Aorta (tissue), 5 donors: Measurements from ENCODE around the gene TUBB1. TPM values are rescaled to one million over a fixed set of nuclear protein-coding genes. Genes with fewer than 3 reads are reported as not detected.

Experiments
- ATAC-seq: fragments of 200-7000 bp; cut with Tn5 transposase; one replicate; pipeline ENCODE4 v1.9.1; 2022; ENCODE audit warnings: moderate library complexity; ENCODE audit not compliant: low FRiP score
- DNase-seq, 2 donors: peaks; one replicate each; pipeline ENCODE4 v3.0.0-alpha.2; 2020
- H3K27ac ChIP-seq, 2 donors: one replicate each; pipeline ENCODE4 v1.5.1; 2013; ENCODE audit warnings: low read length in 2 of 2, mild to moderate bottlenecking in 2 of 2, moderate library complexity in 2 of 2, control low read depth in 1 of 2, inconsistent platforms in 1 of 2, low read depth in 1 of 2
- H3K27me3 ChIP-seq, 2 donors: one replicate each; pipeline ENCODE4 v1.6.1; 2013; ENCODE audit warnings: control low read depth in 1 of 2, low read length in 1 of 2, mild to moderate bottlenecking in 1 of 2, moderate library complexity in 1 of 2; ENCODE audit not compliant: insufficient read depth in 2 of 2, control insufficient read depth in 1 of 2
- H3K36me3 ChIP-seq, 2 donors: one replicate each; pipeline ENCODE4 v1.6.1; 2013; ENCODE audit warnings: control low read depth in 1 of 2, low read length in 1 of 2, mild to moderate bottlenecking in 1 of 2; ENCODE audit not compliant: insufficient read depth in 2 of 2, control insufficient read depth in 1 of 2
- H3K4me1 ChIP-seq, 2 donors: one replicate each; pipeline ENCODE4 v1.6.1; 2013; ENCODE audit warnings: low read length in 2 of 2, control low read depth in 1 of 2, mild to moderate bottlenecking in 1 of 2, moderate library complexity in 1 of 2; ENCODE audit not compliant: insufficient read depth in 2 of 2, control insufficient read depth in 1 of 2
- H3K4me3 ChIP-seq, 2 donors: one replicate each; pipeline ENCODE4 v1.5.1; 2013; ENCODE audit warnings: low read length in 2 of 2, control low read depth in 1 of 2, mild to moderate bottlenecking in 1 of 2
- H3K9me3 ChIP-seq: one replicate; pipeline ENCODE4 v1.6.1; 2013; ENCODE audit warnings: mild to moderate bottlenecking, low read length; ENCODE audit not compliant: control insufficient read depth
- WGBS, 2 donors: extraction: QIAGEN DNeasy Blood & Tissue Kit; methylation state at CpG; one replicate each; pipeline ENCODE4 v1.1.7; 2013; 5-methylcytosine and 5-hydroxymethylcytosine counted together
- intact Hi-C, 2 donors: fragments of 100-400 bp; cut with DNase I; formaldehyde crosslinking; loops; one replicate each; pipeline versions ENCODE4 v1.14.2 to v1.15.0; 2022
- polyA plus RNA-seq, 2 donors: library from polyadenylated mRNA; stranded (reverse); fragments of 200-250 nt; gene quantifications; one replicate each; pipeline ENCODE4 v1.2.3, GENCODE V29; 2013
- total RNA-seq, 2 donors: library from RNA; stranded (reverse); fragmentation: NEBNext Ultra II Directional; extraction: Animal tissue kit (Norgen Biotek cat#: 25700); gene quantifications; one replicate each; pipeline ENCODE4 v1.2.1, GENCODE V29; 2021
- donor health status: healthy with polysubstance abuse.
- donor health status: Bipolar disorder and iron deficiency.
- donor health status: DM: no; HTN: no; CAD: no.
- donor health status: DM: no; HTN: no; CAD: no.
- donor health status: DM: yes; HTN: yes; CAD: no.

Gene TUBB1
- total and polyA plus RNA-seq, 4 donors: 0.15 to 2.1 TPM; not detected in 2

DNA sequence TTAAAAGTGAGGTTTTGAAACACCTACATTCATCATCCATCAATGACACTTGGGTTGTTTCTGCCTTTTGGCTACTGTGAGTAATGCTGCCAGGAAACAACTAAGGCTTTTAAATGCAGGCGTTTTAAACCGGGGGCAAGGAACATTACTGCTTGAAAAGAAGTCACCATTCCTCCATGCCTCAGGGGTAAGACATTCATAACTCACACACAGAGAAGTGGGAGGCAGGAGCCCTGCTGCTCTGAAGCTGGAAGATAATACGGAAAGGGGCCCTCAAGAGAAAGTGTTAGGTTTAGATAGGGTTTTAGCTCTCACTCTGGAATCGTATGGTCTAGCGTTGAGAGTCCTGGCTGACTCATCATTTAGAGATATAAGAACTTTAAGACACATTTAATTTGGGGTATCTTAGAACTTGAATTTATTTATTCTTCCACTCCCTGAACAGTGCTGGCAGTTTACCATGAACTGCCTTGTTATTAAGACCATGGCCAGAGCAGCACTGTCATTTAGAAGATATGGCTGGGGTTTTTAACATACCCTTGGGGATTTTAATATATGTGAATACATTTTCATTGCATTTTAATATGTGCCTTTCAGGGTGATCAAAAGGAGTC is 1.8 kb downstream of the TUBB1 start:
- H3K36me3 ChIP-seq: peaks cover 0 to 6% of the 10 kb centered on the region in 2 donors
- H3K27me3 ChIP-seq: no peaks in the 10 kb centered on the region
- no peak overlapping the region for H3K4me3 ChIP-seq
- no peaks in the 10 kb centered on the region for H3K4me1 ChIP-seq
- no peak overlapping the region for H3K27ac ChIP-seq
- no peaks in the 10 kb centered on the region for H3K9me3 ChIP-seq
- no peak for DNase-seq
- WGBS, 2 donors: 63 to 65% methylated on average over 5 of the region's 5 CpGs
- ATAC-seq: no peak
- intact Hi-C loops: no loop called here

DNA sequence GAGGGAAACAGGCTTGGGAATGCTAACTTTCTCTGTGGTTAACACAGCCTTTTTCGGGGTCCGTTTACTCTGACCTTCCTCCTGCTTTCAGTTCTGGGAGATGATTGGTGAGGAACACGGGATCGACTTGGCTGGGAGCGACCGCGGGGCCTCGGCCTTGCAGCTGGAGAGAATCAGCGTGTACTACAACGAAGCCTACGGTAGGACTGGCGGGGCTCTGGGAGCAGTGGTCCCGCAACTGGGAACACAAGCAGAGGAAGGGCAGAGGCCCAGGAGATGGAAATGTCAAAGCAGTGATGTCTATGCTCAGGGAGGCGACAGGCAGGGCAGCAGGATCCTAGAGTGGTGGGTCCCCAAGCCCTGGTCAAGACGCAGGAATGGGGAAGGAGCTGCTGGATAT is 3.5 kb downstream of the TUBB1 start:
- Histone ChIP-seq H3K9me3 (no peaks in the 10 kb centered on the region), H3K4me3 (no peak overlapping the region), H3K36me3 (peaks cover 0 to 6% of the 10 kb centered on the region in 2 donors), H3K4me1 (no peaks in the 10 kb centered on the region), H3K27me3 (no peaks in the 10 kb centered on the region), H3K27ac (no peak overlapping the region)
- no peak for ATAC-seq
- WGBS, 2 donors: 85 to 89% methylated on average over 15 of the region's 15 CpGs
- intact Hi-C loops: no loop called here
- no peak for DNase-seq

DNA sequence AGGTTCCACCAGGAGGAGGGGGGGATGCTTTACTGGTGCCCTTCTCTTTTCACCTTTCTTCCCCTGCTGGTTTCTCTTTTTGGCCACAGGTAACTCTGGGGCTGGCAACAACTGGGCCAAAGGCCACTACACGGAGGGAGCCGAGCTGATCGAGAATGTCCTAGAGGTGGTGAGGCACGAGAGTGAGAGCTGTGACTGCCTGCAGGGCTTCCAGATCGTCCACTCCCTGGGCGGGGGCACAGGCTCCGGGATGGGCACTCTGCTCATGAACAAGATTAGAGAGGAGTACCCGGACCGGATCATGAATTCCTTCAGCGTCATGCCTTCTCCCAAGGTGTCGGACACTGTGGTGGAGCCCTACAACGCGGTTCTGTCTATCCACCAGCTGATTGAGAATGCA is 4.4 kb downstream of the TUBB1 start:
- DNase-seq (no peak), ATAC-seq (no peak)
- peaks cover 0 to 6% of the 10 kb centered on the region in 2 donors for H3K36me3 ChIP-seq
- no peak overlapping the region for H3K27ac ChIP-seq
- intact Hi-C loops: no loop called here
- no peaks in the 10 kb centered on the region for H3K27me3 ChIP-seq
- no peak overlapping the region for H3K4me3 ChIP-seq
- WGBS, 2 donors: 93 to 94% methylated on average over 13 of the region's 13 CpGs
- no peaks in the 10 kb centered on the region for H3K9me3 ChIP-seq
- no peaks in the 10 kb centered on the region for H3K4me1 ChIP-seq

DNA sequence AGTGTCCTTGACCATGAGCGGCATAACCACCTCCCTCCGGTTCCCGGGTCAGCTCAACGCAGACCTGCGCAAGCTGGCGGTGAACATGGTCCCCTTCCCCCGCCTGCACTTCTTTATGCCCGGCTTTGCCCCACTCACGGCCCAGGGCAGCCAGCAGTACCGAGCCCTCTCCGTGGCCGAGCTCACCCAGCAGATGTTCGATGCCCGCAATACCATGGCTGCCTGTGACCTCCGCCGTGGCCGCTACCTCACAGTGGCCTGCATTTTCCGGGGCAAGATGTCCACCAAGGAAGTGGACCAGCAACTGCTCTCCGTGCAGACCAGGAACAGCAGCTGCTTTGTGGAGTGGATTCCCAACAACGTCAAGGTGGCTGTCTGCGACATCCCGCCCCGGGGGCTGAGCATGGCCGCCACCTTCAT is 4.9 kb downstream of the TUBB1 start:
- intact Hi-C loops: no loop called here
- peaks cover 0 to 5% of the 10 kb centered on the region in 2 donors for H3K4me1 ChIP-seq
- H3K27ac ChIP-seq: no peak overlapping the region
- peaks cover 0 to 6% of the 10 kb centered on the region in 2 donors for H3K36me3 ChIP-seq
- no peak for ATAC-seq
- no peak overlapping the region for H3K4me3 ChIP-seq
- DNase-seq: no peak
- no peaks in the 10 kb centered on the region for H3K9me3 ChIP-seq
- WGBS, 2 donors: 95 to 96% methylated on average over 24 of the region's 24 CpGs
- no peaks in the 10 kb centered on the region for H3K27me3 ChIP-seq

DNA sequence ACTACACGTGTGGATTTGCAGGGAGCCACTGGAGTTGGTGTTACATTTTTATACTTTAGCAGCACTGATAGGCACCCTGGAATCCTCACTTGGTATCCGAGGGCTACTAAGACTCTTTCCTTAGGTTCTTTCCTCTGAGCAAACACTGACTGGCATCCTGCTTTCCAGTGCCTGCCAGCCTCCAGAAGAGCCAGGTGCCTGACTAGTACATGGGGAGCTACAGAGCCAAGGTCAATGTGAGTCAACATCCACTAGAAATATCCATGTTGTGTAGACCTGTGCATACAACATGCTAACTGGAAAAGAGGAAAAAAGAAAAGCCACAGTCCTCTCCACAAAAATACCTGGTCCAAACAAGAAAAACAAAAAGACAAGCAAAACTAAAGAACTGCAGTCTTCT is 5.9 kb downstream of the TUBB1 start:
- ATAC-seq (no peak), DNase-seq (no peak)
- 57 to 58% methylated on average over 2 of the region's 2 CpGs for WGBS, 2 donors
- Histone ChIP-seq H3K4me3 (no peak overlapping the region), H3K27me3 (no peaks in the 10 kb centered on the region), H3K27ac (no peak overlapping the region), H3K36me3 (peaks cover 0 to 6% of the 10 kb centered on the region in 2 donors), H3K4me1 (peaks cover 0 to 5% of the 10 kb centered on the region in 2 donors), H3K9me3 (no peaks in the 10 kb centered on the region)
- intact Hi-C loops: no loop called here

DNA sequence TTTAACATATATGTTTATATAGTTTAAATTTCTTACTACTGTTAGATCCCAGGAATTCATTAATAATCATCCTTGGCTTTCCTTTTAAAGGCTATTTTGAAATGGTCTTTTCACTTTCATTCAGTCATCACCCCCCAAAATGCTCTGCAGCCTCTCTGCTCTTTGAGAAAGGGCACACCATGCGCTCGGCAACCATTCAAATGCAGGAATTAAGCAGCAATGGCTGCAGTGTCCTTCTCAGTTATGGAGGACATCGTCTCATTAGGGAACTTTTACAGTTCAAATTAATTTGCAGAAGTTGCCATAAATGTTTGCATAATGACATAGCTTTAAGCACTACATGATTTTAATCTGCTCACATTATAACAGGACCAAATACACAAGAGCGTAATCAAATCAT is 6.3 kb downstream of the TUBB1 start:
- H3K4me1 ChIP-seq: peaks cover 0 to 5% of the 10 kb centered on the region in 2 donors
- H3K9me3 ChIP-seq: no peaks in the 10 kb centered on the region
- ATAC-seq (no peak), DNase-seq (no peak)
- H3K36me3 ChIP-seq: peaks cover 0 to 6% of the 10 kb centered on the region in 2 donors
- H3K4me3 ChIP-seq: no peak overlapping the region
- WGBS, 2 donors: 90 to 92% methylated on average over 4 of the region's 4 CpGs
- H3K27ac ChIP-seq: no peak overlapping the region
- no peaks in the 10 kb centered on the region for H3K27me3 ChIP-seq
- intact Hi-C loops: no loop called here

DNA sequence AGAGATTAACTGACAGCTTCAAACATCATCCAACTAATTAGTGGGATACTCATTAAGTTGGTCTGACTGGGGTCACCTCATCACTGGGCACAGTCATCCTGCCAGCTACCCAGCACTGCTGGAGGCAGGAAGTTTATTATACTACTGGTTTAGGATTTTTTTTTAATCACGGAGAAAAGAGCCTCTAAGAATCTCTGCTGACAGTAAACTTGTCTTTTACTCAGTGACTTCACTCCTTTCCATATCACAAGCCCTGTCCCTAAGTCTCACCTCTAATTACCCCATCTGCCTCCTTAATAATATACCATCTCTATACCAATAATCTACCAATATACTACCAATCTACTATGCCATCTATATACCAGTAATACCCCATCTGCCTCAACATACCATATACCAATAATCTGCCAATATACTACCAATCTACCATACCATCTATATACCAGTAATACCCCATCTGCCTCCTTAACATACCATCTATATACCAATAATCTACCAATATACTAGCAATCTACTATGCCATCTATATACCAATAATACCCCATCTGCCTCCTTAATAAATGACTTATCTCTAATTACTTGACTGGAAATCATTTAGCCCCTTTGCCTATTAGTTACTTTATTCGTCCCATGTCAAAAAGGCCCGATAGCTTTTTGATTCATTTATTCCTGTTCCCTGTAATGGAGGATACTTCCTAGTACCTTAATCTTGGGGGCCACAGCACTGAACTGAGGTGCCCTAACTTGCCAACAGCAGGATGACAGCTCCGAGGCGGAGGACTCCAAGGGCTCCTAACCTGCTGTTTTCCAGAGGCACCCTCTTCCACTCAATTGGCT is 7.9 kb downstream of the TUBB1 start:
- ATAC-seq (no peak), DNase-seq (no peak)
- Histone ChIP-seq H3K27me3 (no peaks in the 10 kb centered on the region), H3K27ac (no peak overlapping the region), H3K9me3 (no peaks in the 10 kb centered on the region), H3K36me3 (peaks cover 0 to 6% of the 10 kb centered on the region in 2 donors), H3K4me1 (peaks cover 0 to 5% of the 10 kb centered on the region in 2 donors), H3K4me3 (no peak overlapping the region)
- intact Hi-C loops: no loop called here
- WGBS, 2 donors: 70 to 75% methylated on average over 5 of the region's 5 CpGs

DNA sequence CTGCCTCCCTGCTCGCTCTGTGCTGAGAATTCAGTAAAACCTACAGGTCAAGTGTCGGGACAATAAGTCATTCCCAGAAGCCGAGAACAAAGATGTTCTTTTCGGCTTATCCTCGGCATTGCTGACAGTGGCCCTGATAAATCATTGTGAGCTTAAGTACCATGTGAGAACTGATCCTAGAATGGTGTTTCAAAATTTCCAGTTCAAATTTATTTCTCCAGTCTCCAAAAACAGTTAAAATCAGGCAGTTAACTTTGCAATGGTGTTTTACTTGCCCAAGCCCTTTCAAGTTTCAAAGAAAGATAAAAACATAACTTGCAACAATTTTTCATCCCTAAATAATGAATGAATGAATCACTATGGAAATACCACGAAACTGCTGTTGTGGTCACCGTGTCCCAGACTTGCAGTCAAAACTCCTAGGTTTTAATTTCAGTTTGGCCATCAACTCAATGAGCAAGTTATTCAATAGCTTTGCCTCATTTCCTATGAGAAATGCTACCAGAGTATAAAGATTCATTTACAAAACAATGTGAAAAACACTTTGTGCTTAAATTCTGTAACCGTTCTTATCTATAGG is 8.6 kb downstream of the TUBB1 start:
- 57 to 61% methylated on average over 8 of the region's 8 CpGs for WGBS, 2 donors
- ATAC-seq (no peak), DNase-seq (no peak)
- H3K27ac ChIP-seq: no peak overlapping the region
- peaks cover 0 to 5% of the 10 kb centered on the region in 2 donors for H3K4me1 ChIP-seq
- intact Hi-C loops: no loop called here
- no peaks in the 10 kb centered on the region for H3K27me3 ChIP-seq
- peaks cover 0 to 5% of the 10 kb centered on the region in 2 donors for H3K36me3 ChIP-seq
- H3K9me3 ChIP-seq: no peaks in the 10 kb centered on the region
- no peak overlapping the region for H3K4me3 ChIP-seq
